Right lung (tissue), 5 donors: ENCODE data around the gene AOC1. TPM values are rescaled to one million over a fixed set of nuclear protein-coding genes. Genes with fewer than 3 reads are reported as not detected.
A peak's percentile ranks its signal among the peaks of the same experiment; 100 is the strongest.

Experiments used
- DNase-seq, 2 donors: peaks; one replicate each; pipeline ENCODE4 v3.0.0-alpha.2; 2013
- polyA plus RNA-seq, 5 donors: library from polyadenylated mRNA; unstranded; fragments of 120-200 nt; gene quantifications; one replicate each; pipeline versions ENCODE4 v1.2.1 to v1.2.3, GENCODE V29; 2013; ENCODE audit warnings: inconsistent platforms in 1 of 5, low replicate concordance in 1 of 5; ENCODE audit not compliant: insufficient read length in 5 of 5, insufficient read depth in 1 of 5

AOC1 gene
- polyA plus RNA-seq, 5 donors = 0.53 to 0.97 (median 0.66) TPM

- no peak for DNase-seq
Observed at GRCh38 chr7:150835019-150835418, 17.3 kb upstream of the AOC1 start.

- DNase-seq = no peak
Observed at GRCh38 chr7:150835702-150836280, 16.5 kb upstream of the AOC1 start.

- DNase-seq = no peak
Observed at GRCh38 chr7:150838965-150839650, 13.2 kb upstream of the AOC1 start.

GRCh38 chr7:150842018-150842417 is 10.3 kb upstream of the AOC1 start:
- DNase-seq = no peak

GRCh38 chr7:150842716-150843115 is 9.6 kb upstream of the AOC1 start:
- no peak for DNase-seq

- peak; percentile 36 for DNase-seq
Observed at GRCh38 chr7:150845421-150845861, 6.9 kb upstream of the AOC1 start.

GRCh38 chr7:150846291-150847115 is 5.8 kb upstream of the AOC1 start:
- DNase-seq = no peak

GRCh38 chr7:150847536-150847935 is 4.8 kb upstream of the AOC1 start:
- DNase-seq = no peak

- DNase-seq = no peak
Observed at GRCh38 chr7:150848111-150848510, 4.2 kb upstream of the AOC1 start.

GRCh38 chr7:150848561-150849115 is 3.7 kb upstream of the AOC1 start:
- DNase-seq = no peak

DNA sequence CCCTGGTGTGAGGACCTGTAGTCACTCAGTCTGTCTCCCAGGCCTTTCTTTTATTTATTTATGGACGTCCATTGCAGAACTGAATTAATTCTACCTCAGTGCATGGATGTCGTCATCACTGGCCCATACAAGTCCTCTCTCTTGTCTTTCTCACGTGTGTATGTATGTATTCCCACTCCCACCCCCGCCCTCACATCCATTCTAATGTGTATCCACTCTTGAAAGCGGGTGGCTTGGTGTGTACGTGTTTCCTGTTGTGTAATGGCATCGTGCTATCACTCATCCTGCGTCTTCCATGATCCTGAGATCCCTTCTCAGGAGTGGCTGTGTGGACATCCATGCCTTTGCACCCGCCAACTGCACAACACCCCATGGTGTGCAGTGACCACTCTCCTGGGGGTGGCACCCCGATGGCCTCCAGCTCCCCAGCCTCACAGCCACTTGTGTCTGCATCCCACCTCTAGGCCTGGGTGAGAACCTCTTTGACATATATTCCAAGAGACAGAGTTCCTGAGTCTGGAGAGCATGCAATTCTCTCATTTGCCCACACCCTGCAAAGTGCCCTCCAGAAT is 3.0 kb upstream of the AOC1 start:
- DNase-seq = no peak

DNA sequence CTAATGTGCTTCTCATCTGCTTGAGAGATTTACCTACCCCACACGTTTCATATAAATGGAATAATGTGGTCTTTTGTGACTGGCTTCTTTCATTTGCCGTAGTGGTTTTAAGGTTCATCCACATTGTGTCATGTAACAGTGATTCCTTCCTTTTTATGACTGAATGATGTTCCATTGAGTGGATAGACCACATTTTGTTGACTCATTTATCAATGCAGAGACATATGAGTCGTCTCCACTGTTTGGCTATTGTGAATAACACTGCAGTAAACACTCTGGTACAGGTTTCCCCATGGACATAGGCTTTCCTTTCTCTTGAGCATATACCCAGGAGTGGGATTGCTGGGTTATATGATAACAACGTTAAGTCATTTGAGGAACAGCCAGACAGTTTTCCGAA is 2.0 kb upstream of the AOC1 start:
- DNase-seq = no peak

DNA sequence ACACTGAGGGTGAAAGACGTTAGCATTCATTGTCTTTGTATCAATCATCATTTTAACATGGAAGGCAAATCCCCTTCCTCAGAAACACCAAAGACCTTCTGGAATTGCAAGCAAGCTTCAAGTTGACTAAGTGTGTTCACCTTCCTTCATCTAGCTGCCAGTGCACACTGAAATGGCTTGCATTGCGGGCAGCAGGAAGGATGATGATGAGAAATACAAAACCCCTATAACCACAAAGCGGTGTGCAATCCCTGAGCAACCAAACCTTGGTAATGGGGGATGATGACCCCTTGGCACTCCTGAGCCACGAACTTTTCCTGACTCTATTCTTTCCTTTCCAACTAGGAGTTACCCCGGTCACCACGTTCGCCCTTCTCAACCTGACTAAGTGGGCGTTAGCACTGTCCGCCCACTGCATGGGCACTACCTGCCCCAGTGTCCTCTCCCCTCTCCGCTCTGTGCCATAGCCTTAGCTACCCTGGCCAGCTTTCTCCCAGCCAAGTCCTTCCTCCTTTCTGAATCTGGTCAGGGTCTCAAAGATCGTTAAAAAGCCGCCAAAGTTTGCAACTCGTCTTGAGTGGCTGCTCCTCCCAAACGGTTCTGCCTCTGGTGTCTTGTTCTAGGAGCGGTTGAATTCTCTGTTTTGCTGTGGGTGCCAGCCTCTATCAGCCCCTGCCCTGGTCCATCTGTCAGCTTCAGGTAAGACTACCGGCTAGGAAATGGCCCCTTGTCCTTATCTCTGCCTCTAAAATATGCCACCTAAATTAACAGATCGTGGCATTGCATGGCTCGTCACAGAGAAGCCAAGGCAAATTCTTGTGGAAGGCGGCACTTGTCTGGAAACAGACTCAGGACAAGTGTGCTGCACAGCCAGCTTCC is 586 bp upstream of the AOC1 start:
- no peak for DNase-seq

- DNase-seq = no peak
Observed at GRCh38 chr7:150854066-150855000, 2.0 kb downstream of the AOC1 start.

GRCh38 chr7:150855046-150855445 is 2.7 kb downstream of the AOC1 start:
- no peak for DNase-seq

GRCh38 chr7:150855476-150856302 is 3.4 kb downstream of the AOC1 start:
- DNase-seq = no peak

DNA sequence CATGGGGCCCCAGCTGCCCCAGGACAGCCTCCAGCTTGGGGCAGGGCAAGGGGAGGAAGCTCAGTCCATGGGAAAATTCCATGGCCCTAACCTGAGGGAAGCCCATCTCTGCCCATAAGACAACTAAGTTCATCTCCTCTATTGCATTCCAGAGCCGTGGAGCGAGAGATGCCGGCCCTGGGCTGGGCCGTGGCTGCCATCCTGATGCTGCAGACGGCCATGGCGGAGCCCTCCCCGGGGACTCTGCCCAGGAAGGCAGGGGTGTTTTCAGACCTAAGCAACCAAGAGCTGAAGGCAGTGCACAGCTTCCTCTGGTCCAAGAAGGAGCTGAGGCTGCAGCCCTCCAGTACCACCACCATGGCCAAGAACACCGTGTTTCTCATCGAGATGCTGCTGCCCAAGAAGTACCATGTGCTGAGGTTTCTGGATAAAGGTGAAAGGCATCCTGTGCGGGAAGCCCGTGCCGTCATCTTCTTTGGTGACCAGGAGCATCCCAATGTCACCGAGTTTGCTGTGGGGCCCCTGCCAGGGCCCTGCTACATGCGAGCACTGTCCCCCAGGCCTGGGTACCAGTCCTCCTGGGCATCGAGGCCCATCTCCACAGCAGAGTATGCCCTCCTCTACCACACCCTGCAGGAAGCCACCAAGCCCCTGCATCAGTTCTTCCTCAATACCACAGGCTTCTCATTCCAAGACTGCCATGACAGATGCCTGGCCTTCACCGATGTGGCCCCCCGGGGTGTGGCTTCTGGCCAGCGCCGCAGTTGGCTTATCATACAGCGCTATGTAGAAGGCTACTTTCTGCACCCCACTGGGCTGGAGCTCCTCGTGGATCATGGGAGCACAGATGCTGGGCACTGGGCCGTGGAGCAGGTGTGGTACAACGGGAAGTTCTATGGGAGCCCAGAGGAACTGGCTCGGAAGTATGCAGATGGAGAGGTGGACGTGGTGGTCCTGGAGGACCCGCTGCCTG is 4.3 kb downstream of the AOC1 start:
- DNase-seq = no peak
